GM18858 (cell line): Measurements from ENCODE around the gene KLHL30.

ENCODE experiments used
- ATAC-seq: cut with Tn5 transposase; IDR thresholded peaks from one replicate; pipeline ENCODE4 v1.9.1; 2021; ENCODE audit not compliant: unreplicated experiment

The KLHL30 gene

DNA sequence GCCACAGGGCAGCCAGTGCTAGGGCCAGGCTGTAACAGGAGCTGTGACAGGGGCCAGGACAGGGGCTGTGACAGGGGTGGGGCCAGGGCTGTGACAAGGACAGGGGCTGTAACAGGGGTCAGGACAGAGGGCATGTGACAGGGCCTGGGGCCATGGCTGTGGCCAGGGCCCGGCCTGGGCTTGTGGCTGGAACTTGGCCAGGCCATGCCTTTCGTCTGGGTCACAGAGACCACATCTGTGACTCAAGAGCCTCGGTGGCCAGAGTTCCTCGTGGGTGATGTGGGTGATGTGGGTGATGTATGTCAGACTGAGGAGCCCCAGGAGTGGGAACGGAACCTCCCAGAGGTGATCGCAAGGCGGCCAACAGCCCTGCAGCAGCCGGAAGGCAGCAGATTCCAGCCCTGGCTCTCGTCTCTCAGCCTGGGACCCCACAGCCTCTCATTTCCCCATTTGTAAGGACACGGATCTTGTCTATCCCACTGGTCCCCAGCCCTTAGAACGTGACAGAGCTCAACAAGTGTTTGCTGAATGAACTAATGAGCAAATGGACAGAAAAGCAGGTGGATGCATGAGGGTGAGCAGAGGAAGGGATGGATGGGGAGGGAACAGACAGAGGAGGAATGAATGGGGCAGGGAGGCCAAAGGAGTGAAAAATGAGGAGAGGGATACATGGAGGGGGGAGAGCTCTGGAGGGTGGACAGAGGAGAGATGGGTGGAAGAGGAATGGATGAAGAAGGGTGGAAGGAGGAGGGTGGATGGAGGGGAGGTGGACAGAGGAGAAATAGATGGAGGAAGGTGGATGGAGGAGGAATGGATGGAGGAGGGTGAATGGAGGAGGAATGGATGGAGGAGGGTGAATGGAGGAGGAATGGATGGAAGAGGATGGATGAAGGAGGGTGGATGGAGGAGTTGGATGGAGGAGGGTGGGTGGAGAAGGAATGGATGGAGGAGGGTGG is 21.0 kb upstream of the KLHL30 start:
- no peak for ATAC-seq

- no peak for ATAC-seq
These were observed 18.6 kb upstream of the KLHL30 start for GRCh38 chr2:238119756-238120462.

DNA sequence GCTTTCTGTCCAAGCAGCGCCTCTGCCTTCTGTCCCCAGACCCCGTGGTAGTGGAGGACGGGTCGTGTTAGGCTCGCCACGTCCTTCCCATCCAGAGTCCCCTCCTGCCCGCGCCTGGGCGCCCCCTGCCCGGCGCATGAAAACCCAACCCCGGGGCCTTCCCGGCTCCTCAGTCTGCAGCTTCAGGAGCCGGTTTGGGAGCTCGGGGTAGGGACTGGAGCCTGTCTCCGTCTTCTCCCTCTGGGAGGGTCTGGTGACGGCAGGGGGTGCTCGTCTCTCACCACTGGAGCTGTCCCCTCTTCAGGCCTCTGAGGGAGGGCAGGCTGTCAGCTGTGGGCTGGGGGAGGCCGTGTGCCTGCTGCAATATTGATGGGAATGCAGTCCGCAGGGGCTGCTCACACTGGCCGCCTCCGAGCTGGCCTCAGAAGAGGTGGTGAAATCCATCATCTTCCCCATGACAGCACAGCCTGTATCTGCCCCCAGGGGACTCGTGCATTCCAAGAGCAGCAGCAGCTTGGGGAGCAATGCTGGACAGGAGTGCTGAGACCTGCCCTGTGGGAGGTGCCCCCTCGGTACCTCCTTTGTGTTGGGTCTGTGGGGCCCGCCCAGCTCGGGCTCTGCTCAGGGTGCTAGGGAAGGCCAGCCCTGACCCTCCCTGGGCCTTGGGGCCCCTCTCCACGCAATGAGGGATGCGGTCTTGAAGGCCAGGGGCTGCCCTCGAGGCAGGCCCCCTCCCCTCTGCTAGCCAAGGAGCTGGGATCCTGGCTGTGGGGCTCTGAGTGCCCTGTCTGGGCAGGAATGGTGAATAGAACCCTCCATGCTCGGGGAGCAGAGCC is 17.8 kb upstream of the KLHL30 start:
- no peak for ATAC-seq

- no peak for ATAC-seq
These were observed 16.8 kb upstream of the KLHL30 start for GRCh38 chr2:238121511-238122286.

DNA sequence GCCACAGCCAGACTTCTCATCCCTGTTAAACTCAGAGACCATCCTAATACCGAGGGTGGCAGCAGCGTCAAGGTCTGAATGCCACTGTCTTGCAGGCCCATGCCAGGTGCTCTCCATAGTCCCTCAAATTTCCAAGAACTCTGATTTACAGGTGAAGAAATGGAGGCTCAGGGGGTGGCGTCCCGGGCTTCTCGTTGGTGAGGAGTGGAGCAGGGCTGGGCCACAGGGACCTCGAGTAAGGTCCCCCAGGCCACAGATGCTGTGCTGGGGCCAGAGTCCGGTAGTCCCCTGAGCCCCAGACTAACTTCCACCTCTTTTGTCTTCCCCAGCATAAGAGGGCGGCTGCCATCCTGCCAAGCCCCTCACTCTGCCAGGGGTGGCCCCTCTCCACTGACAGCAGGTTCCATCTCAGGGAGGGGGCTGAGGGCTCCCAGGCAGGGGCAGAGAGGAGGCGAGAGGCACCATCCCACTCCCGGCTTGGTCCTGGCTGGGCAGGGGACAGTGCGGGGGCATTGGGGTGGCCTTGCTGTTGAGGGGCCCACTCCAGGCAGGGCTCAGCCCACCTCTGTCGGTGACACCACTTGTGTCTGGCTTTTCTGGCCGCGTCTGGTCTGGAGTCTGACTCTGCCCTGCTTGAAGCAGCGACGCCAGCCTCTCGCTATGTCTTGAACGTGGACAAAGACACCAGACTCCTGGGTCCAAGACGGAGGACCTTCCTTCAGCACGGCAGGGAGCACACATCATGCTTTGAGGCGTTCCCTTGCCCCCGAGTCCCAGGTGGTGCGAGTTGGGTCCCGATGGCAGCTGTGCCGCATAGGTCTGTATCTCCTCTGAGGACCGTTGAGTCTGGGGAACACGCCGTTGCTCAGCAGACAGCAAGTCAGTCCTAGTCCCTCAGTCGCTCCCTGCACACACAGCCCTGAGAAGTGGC is 15.9 kb upstream of the KLHL30 start:
- ATAC-seq, result no peak

GRCh38 chr2:238123218-238123971 is 15.1 kb upstream of the KLHL30 start:
- ATAC-seq, result no peak

DNA sequence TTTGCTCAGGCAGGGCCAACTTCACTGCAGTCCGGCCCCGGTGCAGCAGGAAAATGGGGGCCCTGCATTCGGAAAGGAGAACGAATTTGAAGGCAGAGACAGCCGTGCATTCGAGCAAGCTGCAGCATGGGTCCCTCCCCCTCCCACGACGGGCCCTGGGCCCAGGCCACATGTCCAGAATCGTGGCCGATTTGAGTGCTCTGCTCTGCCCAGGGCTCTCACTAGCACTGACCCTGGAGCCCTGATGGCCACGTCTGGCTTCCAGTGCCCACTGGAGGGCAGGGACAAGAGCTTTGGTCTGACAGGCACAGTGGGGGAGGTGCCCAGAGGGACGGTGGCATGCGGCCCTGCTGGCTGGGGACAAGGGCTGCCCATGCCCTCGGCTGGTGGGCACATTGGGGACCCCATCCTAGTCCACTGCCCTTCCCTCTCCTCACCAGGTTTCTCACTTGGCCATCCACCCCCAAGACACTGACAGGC is 14.4 kb upstream of the KLHL30 start:
- ATAC-seq, result no peak

GRCh38 chr2:238124488-238125126 is 13.9 kb upstream of the KLHL30 start:
- ATAC-seq, result no peak

DNA sequence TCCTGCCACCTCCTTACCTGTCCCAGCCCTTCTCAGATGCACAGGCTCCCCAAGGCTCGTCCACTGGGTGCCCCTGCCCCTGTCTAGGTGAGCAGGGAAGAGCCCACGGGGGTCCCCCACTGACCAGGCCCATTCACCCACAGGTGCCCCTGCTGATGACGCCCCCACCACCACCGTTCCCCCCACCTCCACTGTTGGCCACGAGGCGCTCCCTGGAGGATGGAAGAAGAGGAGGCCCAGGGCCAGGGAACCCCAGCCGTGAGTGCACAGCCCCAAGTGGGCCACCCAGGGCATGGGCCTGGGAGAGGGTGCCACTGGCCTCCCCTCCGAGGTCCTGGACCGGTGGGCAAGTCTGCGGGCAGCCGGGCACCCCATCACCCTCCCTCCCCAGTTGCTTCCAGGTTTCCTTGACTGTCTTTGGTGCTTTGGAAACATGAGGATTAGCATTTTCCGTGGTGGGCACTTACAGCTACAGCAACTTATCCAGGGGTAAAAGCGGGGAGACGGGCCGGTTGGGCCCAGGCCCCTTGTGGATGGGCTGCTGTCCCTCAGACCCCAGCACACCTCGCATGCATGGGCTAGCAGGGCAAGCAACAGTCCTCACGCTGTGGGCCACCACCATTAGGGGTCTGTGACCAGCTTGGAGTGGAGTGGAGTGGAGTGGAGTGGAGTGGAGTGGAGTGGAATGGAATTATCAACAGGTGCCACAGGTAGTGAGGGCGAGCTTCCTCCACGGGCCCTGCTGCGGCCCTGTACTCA is 13.2 kb upstream of the KLHL30 start:
- ATAC-seq, result no peak

GRCh38 chr2:238126338-238126737 is 12.1 kb upstream of the KLHL30 start:
- ATAC-seq, result no peak

GRCh38 chr2:238126775-238127164 is 11.7 kb upstream of the KLHL30 start:
- no peak for ATAC-seq

GRCh38 chr2:238127165-238128060 is 11.1 kb upstream of the KLHL30 start:
- no peak for ATAC-seq

DNA sequence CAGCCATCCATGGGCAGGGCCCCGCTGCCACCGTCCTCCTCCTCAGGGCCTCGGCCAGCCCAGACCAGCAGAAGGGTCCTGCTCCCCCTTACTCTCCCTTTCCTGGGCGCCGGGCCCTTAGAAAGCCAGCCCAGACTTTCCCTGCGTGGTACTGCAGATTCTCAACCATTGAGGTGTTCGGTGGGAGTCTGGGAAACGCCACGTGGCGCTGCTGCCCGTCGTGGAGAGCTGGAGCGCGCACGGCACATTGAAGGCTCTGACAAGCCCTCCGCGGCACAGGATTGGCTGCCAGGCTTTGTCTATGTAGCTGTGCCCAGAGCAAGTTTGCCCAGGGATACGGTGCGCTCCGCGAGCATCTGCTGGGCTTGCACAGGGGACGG is 10.4 kb upstream of the KLHL30 start:
- no peak for ATAC-seq

DNA sequence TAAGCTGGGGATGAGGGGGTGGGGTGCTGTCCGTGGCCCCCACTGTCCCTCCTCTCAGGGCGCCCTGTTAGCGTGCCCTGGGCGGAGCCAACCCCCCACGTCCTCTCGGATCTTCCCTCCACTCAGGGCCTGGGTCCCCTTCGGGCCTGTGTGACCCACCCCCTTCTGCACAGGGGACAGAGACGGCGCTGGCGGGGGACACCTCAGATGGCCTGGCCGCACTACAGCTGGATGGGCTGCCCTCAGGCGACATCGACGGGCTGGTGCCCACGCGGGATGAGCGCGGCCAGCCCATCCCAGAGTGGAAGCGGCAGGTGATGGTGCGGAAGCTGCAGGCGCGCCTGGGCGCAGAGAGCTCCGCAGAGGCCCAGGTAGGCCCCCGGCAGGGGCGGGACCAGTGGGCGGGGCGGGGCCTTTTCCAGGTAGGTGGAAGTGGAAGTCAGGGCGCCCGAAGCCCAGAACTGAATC is 9.9 kb upstream of the KLHL30 start:
- ATAC-seq, result no peak

DNA sequence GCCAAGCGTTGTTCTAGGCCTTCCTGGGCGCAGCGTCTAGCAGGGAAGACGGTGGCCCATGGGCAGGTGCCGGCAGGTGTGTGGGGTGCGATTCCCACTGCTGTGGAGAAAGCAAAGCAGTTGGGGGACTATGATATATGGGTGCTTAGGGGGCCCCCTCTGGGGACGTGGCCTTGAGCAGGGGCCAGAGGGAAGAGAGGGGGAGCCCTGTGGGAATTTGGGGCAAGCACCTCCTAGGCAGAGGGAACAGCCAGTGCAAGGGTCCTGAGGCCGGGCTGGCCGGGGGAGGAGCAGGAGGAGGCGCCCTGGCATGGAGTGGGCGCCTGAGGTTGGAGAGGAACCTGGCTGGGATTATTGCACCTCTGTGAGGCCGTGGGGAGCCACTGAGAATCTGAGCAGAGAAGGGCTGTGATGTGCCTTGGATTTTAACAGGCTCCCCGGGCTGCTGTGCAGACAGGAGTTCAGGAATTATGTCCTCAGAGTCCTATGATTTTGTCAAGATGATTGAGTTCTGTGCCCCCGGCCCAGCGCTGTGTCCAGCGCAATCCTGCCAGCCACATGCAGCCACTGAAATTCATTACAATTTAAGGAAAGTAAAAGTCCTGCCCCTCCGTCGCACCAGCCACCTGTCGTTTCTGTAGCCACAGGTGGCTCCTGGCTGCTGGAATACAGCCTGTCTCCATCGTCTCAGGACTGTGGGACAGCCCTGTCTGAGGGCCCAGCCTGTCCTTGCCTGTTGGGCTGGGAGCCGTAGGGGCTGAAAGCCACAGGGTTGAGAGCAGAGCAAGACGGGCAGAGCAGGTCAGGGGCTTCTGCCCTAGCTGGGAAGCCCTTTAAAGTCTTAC is 9.1 kb upstream of the KLHL30 start:
- no peak for ATAC-seq
